DND-41 (cell line): ENCODE results near the gene CACNA2D3.

Source experiments
- ATAC-seq: fragments of 200-7000 bp; cut with Tn5 transposase; 3 replicates; pipeline ENCODE4 v1.9.1; 2021; ENCODE audit warnings: low read depth; ENCODE audit not compliant: insufficient read depth
- DNase-seq: peaks from one replicate; pipeline ENCODE4 v3.0.0-alpha.2; 2020
- H2AFZ ChIP-seq: 2 replicates; pipeline ENCODE4 v1.6.0; 2012; ENCODE audit warnings: low read depth, low read length
- H3K27ac ChIP-seq: 2 replicates; pipeline ENCODE4 v1.5.1; 2012; ENCODE audit warnings: low read length, inconsistent platforms
- H3K27me3 ChIP-seq: fragments of 200-600 bp; sonication (generic); 2 replicates; pipeline ENCODE4 v1.6.0; 2012; ENCODE audit warnings: low read length, mild to moderate bottlenecking, inconsistent platforms; ENCODE audit not compliant: insufficient read depth, poor library complexity
- H3K36me3 ChIP-seq: 2 replicates; pipeline ENCODE4 v1.5.1; 2012; ENCODE audit warnings: low read length, inconsistent platforms; ENCODE audit not compliant: insufficient read depth
- H3K4me1 ChIP-seq: 2 replicates; pipeline ENCODE4 v1.5.1; 2012; ENCODE audit warnings: mild to moderate bottlenecking, low read length; ENCODE audit not compliant: insufficient read depth
- H3K4me2 ChIP-seq: 2 replicates; pipeline ENCODE4 v1.6.0; 2012; ENCODE audit warnings: mild to moderate bottlenecking, moderate library complexity, low read length, inconsistent platforms; ENCODE audit not compliant: insufficient read depth
- H3K4me3 ChIP-seq, 2 experiments: fragments of 200-600 bp in 1 of 2; shearing (Covaris generic) in 1 of 2; 2 replicates each; pipeline ENCODE4 v1.5.1; 2012 to 2016; ENCODE audit warnings: inconsistent platforms in 2 of 2, low read length in 2 of 2, mild to moderate bottlenecking in 2 of 2, low read depth in 1 of 2, moderate library complexity in 1 of 2
- H3K79me2 ChIP-seq: 2 replicates; pipeline ENCODE4 v1.6.0; 2012; ENCODE audit warnings: low read length, inconsistent platforms; ENCODE audit not compliant: insufficient read depth
- H3K9ac ChIP-seq: 2 replicates; pipeline ENCODE4 v1.6.0; 2012; ENCODE audit warnings: low read depth, mild to moderate bottlenecking, inconsistent platforms, low read length, moderate library complexity
- H3K9me3 ChIP-seq: 2 replicates; pipeline ENCODE4 v1.5.1; 2012; ENCODE audit warnings: low read length, moderate library complexity, mild to moderate bottlenecking, inconsistent platforms; ENCODE audit not compliant: insufficient read depth, severe bottlenecking
- H4K20me1 ChIP-seq: 2 replicates; pipeline ENCODE4 v1.6.0; 2012; ENCODE audit warnings: low read length; ENCODE audit not compliant: insufficient read depth
- CTCF ChIP-seq: IDR thresholded peaks from 2 replicates; pipeline ENCODE4 v1.5.1; 2012; ENCODE audit warnings: borderline replicate concordance, low read length, moderate library complexity, mild to moderate bottlenecking; ENCODE audit not compliant: poor library complexity, severe bottlenecking; ENCODE audit errors: extremely low read depth
- EZH2 ChIP-seq: IDR thresholded peaks from 3 replicates; pipeline ENCODE4 v1.6.1; 2012; ENCODE audit warnings: borderline replicate concordance, low read depth, mild to moderate bottlenecking, moderate library complexity, low read length, inconsistent platforms; ENCODE audit not compliant: severe bottlenecking

CACNA2D3 gene

DNA sequence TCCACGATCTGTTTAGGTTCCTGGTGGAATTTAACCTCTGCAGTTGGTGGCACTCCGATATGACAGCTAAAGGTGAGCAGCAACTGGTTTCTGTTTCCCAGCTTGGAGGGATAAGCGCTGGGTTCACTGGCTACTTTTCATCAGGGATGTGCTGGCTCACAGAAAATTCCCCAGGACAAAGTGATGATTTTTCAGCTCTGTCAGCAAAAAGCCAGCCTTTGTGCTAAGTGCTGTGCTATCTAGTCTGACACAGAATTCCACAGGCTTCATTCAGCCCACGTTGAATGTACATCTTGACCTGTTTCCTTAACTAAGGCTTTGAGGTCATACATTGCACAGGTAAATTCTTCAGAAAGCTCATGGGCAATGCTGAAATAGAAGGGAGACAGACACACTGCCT is 887.0 kb downstream of the CACNA2D3 start:
- Histone ChIP-seq H3K36me3 (no peaks in the 10 kb centered on the region), H2AFZ (no peak overlapping the region), H3K27ac (no peak overlapping the region), H3K4me2 (no peak overlapping the region), H3K9ac (no peak overlapping the region), H3K9me3 (no peaks in the 10 kb centered on the region), H3K27me3 (no peaks in the 10 kb centered on the region), H3K79me2 (no peaks in the 10 kb centered on the region), H3K4me3 (no peak overlapping the region), H4K20me1 (no peaks in the 10 kb centered on the region), H3K4me1 (no peaks in the 10 kb centered on the region)
- ATAC-seq: no peak
- TF ChIP-seq EZH2: no peak
- TF ChIP-seq CTCF: no peak
- DNase-seq: no peak

- Histone ChIP-seq H4K20me1 (no peaks in the 10 kb centered on the region), H3K27ac (no peak overlapping the region), H2AFZ (no peak overlapping the region), H3K9me3 (no peaks in the 10 kb centered on the region), H3K4me1 (no peaks in the 10 kb centered on the region), H3K4me2 (no peak overlapping the region), H3K4me3 (no peak overlapping the region), H3K79me2 (no peaks in the 10 kb centered on the region), H3K9ac (no peak overlapping the region), H3K36me3 (no peaks in the 10 kb centered on the region), H3K27me3 (no peaks in the 10 kb centered on the region)
- ATAC-seq (no peak), DNase-seq (no peak)
- TF ChIP-seq CTCF (no peak), EZH2 (no peak)
Observed at GRCh38 chr3:55012091-55012490, 889.7 kb downstream of the CACNA2D3 start.

GRCh38 chr3:55013145-55013925 is 891.0 kb downstream of the CACNA2D3 start:
- ATAC-seq: no peak
- Histone ChIP-seq H3K9ac (no peak overlapping the region), H3K27me3 (no peaks in the 10 kb centered on the region), H3K9me3 (no peaks in the 10 kb centered on the region), H3K4me1 (no peaks in the 10 kb centered on the region), H3K4me3 (no peak overlapping the region), H2AFZ (no peak overlapping the region), H3K27ac (no peak overlapping the region), H4K20me1 (no peaks in the 10 kb centered on the region), H3K4me2 (no peak overlapping the region), H3K79me2 (no peaks in the 10 kb centered on the region), H3K36me3 (no peaks in the 10 kb centered on the region)
- no peak for TF ChIP-seq EZH2
- TF ChIP-seq CTCF: no peak
- DNase-seq: no peak

GRCh38 chr3:55014081-55014480 is 891.7 kb downstream of the CACNA2D3 start:
- Histone ChIP-seq H3K9ac (no peak overlapping the region), H3K9me3 (no peaks in the 10 kb centered on the region), H3K4me3 (no peak overlapping the region), H4K20me1 (no peaks in the 10 kb centered on the region), H3K36me3 (no peaks in the 10 kb centered on the region), H3K4me2 (no peak overlapping the region), H3K27me3 (no peaks in the 10 kb centered on the region), H3K27ac (no peak overlapping the region), H3K79me2 (no peaks in the 10 kb centered on the region), H2AFZ (no peak overlapping the region), H3K4me1 (no peaks in the 10 kb centered on the region)
- ATAC-seq: no peak
- no peak for TF ChIP-seq EZH2
- TF ChIP-seq CTCF: no peak
- no peak for DNase-seq
